ENCODE measurements around the gene MLPH.

Gene MLPH

DNA sequence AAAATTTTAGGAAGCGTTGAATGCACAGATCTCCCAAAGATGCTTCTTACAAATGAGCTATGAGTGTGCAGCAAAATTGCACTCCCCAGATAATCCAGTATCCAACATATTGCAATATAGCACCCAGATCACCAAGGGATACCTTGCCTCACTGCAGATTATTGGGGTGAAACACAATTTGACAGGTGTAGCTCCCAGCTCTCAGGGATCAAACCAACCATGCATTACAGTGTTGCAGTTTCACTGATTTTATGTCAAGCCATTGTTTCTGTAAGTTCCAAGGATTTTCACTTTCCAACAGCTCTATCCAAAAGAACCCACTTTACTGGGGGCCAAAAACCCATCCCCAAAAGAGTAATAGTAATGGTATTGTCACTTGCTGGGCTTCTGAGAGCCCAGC lies 68.5 kb downstream of the MLPH start:
- H3K27me3 ChIP-seq (ENCODE audit: control insufficient read depth in 1 of 2, insufficient read depth in 2 of 2, low read length in 2 of 2): no peaks in the 10 kb centered on the region
- peaks cover 5% of the 10 kb centered on the region for H3K9me3 ChIP-seq (ENCODE audit: low read length)
- peaks cover 14% of the 10 kb centered on the region for H3K4me1 ChIP-seq (ENCODE audit: insufficient read depth, low read length)
- H3K27ac ChIP-seq (ENCODE audit: low read depth, low read length): no peak overlapping the region
- H3K36me3 ChIP-seq (ENCODE audit: insufficient read depth, low read length): no peaks in the 10 kb centered on the region
- H3K9ac ChIP-seq (ENCODE audit: low read length): no peak overlapping the region
- no peak overlapping the region for H3K4me3 ChIP-seq (ENCODE audit: low read depth in 1 of 2, low read length in 2 of 2)

DNA sequence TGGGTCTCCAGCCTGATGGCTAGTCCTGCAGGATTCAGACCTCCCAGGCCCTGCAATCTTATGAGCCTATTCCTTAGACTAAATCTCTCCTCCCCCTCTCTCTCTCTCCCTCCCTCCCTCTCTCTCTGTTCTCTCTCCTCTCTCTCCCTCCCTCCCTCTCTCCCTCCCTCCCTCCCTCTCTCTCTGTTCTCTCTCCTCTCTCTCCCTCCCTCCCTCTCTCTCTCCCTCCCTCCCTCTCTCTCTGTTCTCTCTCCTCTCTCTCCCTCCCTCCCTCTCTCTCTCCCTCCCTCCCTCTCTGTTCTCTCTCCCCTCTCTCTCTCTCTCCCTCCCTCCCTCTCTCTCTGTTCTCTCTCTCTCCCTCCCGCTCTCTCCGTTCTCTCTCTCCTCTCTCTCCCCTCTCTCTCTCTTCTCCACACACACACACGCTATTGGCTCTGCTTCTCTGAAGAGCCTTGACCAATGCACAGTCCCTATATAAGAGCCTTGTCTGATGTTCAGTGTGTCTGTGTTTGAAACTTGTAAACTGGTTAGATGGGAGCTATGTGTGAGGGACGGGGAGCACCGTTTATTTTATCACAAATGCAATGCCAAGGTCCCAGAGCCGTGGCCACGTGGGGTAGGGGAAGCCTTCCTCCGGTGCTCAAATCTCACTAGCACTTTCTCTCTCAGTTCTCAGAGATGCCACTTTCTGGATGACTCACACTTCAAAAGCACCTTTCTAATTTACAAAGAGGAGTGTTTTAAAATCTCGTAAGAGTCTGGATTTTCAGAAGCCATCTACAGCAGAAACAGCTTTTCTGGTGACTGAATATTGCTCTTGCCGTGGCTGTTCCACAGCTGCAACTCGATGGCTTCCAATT lies 70.0 kb downstream of the MLPH start:
- Histone ChIP-seq H3K9ac (ENCODE audit: low read length) (no peak overlapping the region), H3K36me3 (ENCODE audit: insufficient read depth, low read length) (no peaks in the 10 kb centered on the region), H3K27me3 (ENCODE audit: control insufficient read depth in 1 of 2, insufficient read depth in 2 of 2, low read length in 2 of 2) (no peaks in the 10 kb centered on the region), H3K4me3 (ENCODE audit: low read depth in 1 of 2, low read length in 2 of 2) (no peak overlapping the region), H3K4me1 (ENCODE audit: insufficient read depth, low read length) (peaks cover 14% of the 10 kb centered on the region), H3K27ac (ENCODE audit: low read depth, low read length) (no peak overlapping the region), H3K9me3 (ENCODE audit: low read length) (peaks cover 5% of the 10 kb centered on the region)

DNA sequence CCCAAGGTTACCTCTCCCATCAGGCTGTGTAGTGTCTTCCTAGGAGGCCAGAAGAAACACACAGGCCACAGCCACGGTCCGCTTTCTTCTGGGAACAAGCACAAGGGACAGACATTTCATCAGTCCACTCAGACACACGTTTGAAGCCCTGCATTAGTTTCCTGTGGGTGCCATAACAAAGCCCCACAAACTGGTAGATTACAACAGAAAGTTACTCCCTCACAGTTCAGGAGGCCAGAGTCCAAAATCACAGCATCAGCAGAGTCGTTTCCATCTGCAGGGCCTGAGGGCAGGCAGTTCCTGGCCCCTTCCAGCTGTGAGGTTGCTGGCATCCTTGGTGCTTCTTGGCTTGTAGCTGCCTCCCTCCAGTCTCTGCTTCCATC lies 70.6 kb downstream of the MLPH start:
- Histone ChIP-seq H3K36me3 (ENCODE audit: insufficient read depth, low read length) (no peaks in the 10 kb centered on the region), H3K9me3 (ENCODE audit: low read length) (peaks cover 5% of the 10 kb centered on the region), H3K27me3 (ENCODE audit: control insufficient read depth in 1 of 2, insufficient read depth in 2 of 2, low read length in 2 of 2) (no peaks in the 10 kb centered on the region), H3K9ac (ENCODE audit: low read length) (no peak overlapping the region), H3K4me3 (ENCODE audit: low read depth in 1 of 2, low read length in 2 of 2) (no peak overlapping the region), H3K27ac (ENCODE audit: low read depth, low read length) (no peak overlapping the region), H3K4me1 (ENCODE audit: insufficient read depth, low read length) (peaks cover 14% of the 10 kb centered on the region)

DNA sequence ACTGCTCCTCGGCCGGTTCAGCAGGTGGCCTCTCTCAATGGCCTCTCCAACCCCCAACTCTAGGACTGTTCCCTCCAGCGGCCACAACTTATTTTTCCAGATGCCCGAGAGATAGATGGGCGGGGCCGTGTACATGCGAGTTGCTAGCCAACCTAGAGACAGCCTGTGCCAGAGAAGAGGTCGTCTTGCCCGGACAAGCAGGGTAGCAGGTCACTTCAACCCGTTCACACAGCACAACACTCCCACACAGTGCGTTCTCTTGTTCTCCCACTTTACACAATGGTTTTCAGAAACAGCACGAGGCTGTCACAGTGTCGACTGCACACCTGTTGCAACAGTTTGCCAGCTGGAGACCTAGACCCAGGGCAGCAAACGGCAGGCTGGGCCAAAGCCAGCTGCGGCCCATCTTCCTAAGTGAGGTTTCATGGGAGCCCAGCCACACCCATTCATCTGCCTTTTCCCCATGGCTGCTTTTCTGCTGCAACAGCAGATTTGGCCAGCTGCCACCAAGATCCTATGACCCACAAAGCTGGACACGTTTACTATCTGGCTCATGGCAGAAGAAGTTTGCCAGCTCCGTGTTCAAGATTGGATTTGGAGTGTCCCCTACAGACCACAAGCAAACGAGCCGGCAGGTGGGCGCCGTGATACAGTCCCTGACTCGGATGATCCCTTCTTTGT lies 72.0 kb downstream of the MLPH start:
- H3K9ac ChIP-seq (ENCODE audit: low read length): no peak overlapping the region
- no peak overlapping the region for H3K4me3 ChIP-seq (ENCODE audit: low read depth in 1 of 2, low read length in 2 of 2)
- H3K27ac ChIP-seq (ENCODE audit: low read depth, low read length): no peak overlapping the region

DNA sequence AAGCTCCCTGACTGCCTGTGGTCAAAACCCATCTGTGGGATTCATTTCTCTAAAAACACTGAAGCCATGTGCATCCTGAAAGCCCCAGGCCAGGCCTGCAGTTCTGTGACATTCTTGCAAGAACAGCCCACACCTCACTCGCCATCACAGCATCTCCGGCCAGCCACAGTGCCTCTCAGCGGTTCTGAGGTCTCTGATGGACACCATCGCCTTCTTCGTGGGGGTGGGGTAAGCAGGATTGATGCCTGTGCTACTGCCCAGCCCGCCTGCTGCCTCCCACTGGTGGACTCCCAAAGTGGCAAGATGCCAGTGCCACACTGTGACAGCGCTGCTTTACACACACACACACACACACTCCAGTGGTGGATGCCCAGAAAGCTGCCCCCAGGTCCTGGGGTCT lies 74.2 kb downstream of the MLPH start:
- no peaks in the 10 kb centered on the region for H3K9me3 ChIP-seq (ENCODE audit: low read length)
- no peaks in the 10 kb centered on the region for H3K36me3 ChIP-seq (ENCODE audit: insufficient read depth, low read length)
- no peak overlapping the region for H3K4me3 ChIP-seq (ENCODE audit: low read depth in 1 of 2, low read length in 2 of 2)
- H3K27me3 ChIP-seq (ENCODE audit: control insufficient read depth in 1 of 2, insufficient read depth in 2 of 2, low read length in 2 of 2): peaks cover 0 to 13% of the 10 kb centered on the region in 2 donors
- peaks cover 14% of the 10 kb centered on the region for H3K4me1 ChIP-seq (ENCODE audit: insufficient read depth, low read length)
- H3K9ac ChIP-seq (ENCODE audit: low read length): no peak overlapping the region
- no peak overlapping the region for H3K27ac ChIP-seq (ENCODE audit: low read depth, low read length)

More for the DNA sequence above, 72.0 kb downstream of the MLPH start:
- Histone ChIP-seq H3K9me3 (ENCODE audit: low read length) (peaks cover 5% of the 10 kb centered on the region), H3K27me3 (ENCODE audit: control insufficient read depth in 1 of 2, insufficient read depth in 2 of 2, low read length in 2 of 2) (peaks cover 0 to 2% of the 10 kb centered on the region in 2 donors), H3K4me1 (ENCODE audit: insufficient read depth, low read length) (peaks cover 14% of the 10 kb centered on the region), H3K36me3 (ENCODE audit: insufficient read depth, low read length) (no peaks in the 10 kb centered on the region)

DNA sequence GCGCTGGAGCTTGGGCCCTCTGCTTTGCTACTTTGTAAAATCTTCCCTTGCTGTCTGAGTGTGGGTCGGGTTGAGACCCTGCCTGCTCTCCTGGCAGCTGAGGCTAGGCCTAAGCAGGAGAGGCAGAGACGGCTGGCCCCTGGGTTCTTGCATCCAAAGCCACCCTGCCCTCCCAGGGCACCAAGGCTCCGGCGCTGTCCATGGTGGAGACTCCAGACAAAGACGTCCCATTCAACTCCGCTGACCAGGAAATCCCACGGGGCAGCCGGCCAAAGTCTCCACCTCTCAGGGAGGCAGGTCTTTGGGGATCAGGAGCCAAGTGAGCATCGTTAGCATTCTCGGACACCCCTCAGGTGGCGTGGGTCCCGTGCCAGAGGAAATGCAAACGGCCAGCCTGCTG lies 76.8 kb downstream of the MLPH start:
- no peaks in the 10 kb centered on the region for H3K36me3 ChIP-seq (ENCODE audit: insufficient read depth, low read length)
- H3K4me1 ChIP-seq (ENCODE audit: insufficient read depth, low read length): peaks cover 11% of the 10 kb centered on the region
- H3K4me3 ChIP-seq (ENCODE audit: low read depth in 1 of 2, low read length in 2 of 2): no peak overlapping the region
- peaks cover 0 to 13% of the 10 kb centered on the region in 2 donors for H3K27me3 ChIP-seq (ENCODE audit: control insufficient read depth in 1 of 2, insufficient read depth in 2 of 2, low read length in 2 of 2)
- no peak overlapping the region for H3K9ac ChIP-seq (ENCODE audit: low read length)
- H3K9me3 ChIP-seq (ENCODE audit: low read length): no peaks in the 10 kb centered on the region
- no peak overlapping the region for H3K27ac ChIP-seq (ENCODE audit: low read depth, low read length)

DNA sequence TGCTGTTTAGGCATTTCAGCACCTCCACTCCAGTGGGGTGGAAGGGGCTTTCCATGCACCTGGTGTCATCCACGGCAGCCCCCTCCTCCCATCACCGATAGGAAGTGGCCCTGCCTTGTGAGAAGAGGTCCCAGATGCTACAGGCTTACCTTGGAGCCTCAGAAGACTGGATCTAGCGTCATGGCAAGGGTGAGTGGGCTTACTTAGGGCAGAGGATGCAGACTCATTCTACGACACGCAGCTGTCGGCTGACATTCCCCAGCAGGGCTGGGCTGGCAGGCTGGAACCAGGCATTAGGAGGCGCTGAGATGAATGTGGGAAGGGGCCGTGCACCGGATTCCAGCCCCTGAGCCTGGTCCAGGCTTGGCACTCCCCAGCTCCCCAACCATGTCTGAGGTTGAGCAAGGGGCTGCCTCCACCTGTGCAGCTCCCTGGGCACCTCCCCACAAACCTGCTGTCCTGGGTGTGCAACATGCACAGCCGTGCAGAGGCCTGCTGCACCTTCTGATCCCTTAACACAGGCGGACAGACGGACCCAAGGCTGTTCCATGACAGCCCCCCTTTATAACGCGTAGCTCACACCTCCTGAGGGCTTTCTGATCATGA lies 77.6 kb downstream of the MLPH start:
- Histone ChIP-seq H3K36me3 (ENCODE audit: insufficient read depth, low read length) (no peaks in the 10 kb centered on the region), H3K9me3 (ENCODE audit: low read length) (no peaks in the 10 kb centered on the region), H3K27me3 (ENCODE audit: control insufficient read depth in 1 of 2, insufficient read depth in 2 of 2, low read length in 2 of 2) (peaks cover 0 to 13% of the 10 kb centered on the region in 2 donors), H3K9ac (ENCODE audit: low read length) (no peak overlapping the region), H3K27ac (ENCODE audit: low read depth, low read length) (no peak overlapping the region), H3K4me3 (ENCODE audit: low read depth in 1 of 2, low read length in 2 of 2) (no peak overlapping the region), H3K4me1 (ENCODE audit: insufficient read depth, low read length) (peaks cover 2% of the 10 kb centered on the region)

GRCh38 chr2:237565974-237566373 lies 78.9 kb downstream of the MLPH start:
- Histone ChIP-seq H3K9me3 (ENCODE audit: low read length) (no peaks in the 10 kb centered on the region), H3K9ac (ENCODE audit: low read length) (no peak overlapping the region), H3K27me3 (ENCODE audit: control insufficient read depth in 1 of 2, insufficient read depth in 2 of 2, low read length in 2 of 2) (peaks cover 0 to 13% of the 10 kb centered on the region in 2 donors), H3K4me3 (ENCODE audit: low read depth in 1 of 2, low read length in 2 of 2) (no peak overlapping the region), H3K4me1 (ENCODE audit: insufficient read depth, low read length) (no peaks in the 10 kb centered on the region), H3K27ac (ENCODE audit: low read depth, low read length) (no peak overlapping the region), H3K36me3 (ENCODE audit: insufficient read depth, low read length) (no peaks in the 10 kb centered on the region)

DNA sequence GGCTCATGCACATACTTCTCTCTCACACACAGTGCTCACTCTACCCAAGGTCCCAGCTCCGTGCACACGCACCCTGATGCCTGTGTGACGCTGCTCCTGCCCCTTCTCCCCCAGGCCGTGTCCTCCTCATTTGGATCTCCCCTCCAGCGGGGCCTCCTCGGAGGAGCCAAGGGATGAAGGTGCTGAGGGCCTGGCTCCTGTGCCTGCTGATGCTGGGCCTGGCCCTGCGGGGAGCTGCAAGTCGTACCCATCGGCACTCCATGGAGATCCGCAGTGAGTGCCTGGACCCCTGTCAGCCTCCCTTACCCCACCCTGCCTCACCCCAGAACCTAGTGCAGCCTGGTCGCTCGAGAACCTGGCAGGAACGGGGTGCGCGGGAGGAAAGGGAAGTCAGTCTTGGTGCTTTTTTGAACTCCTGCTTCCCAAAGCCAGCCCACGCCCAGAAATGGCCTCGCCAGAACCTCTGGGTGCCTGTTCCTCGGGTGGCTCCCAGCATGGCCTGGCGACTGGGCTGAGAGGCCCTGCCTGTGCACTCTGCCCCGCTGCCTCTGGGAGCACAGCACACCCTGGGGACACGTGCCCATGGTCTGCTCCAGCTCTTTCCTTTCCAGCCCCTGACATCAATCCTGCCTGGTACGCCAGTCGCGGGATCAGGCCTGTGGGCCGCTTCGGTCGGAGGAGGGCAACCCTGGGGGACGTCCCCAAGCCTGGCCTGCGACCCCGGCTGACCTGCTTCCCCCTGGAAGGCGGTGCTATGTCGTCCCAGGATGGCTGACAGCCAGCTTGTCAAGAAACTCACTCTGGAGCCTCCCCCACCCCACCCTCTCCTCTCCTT lies 79.6 kb downstream of the MLPH start, which contains the start of gene PRLH:
PRLH (plus strand) TSS at position 174 of the 835 bp plus-strand sequence; CDS start at position 174, 0 bp downstream.
- Histone ChIP-seq H3K9me3 (ENCODE audit: low read length) (no peaks in the 10 kb centered on the region), H3K36me3 (ENCODE audit: insufficient read depth, low read length) (no peaks in the 10 kb centered on the region), H3K27me3 (ENCODE audit: control insufficient read depth in 1 of 2, insufficient read depth in 2 of 2, low read length in 2 of 2) (peaks cover 0 to 13% of the 10 kb centered on the region in 2 donors), H3K4me3 (ENCODE audit: low read depth in 1 of 2, low read length in 2 of 2) (no peak within 1 kb of the TSS), H3K4me1 (ENCODE audit: insufficient read depth, low read length) (peaks cover 1% of the 10 kb centered on the region), H3K27ac (ENCODE audit: low read depth, low read length) (no peak within 1 kb of the TSS), H3K9ac (ENCODE audit: low read length) (no peak within 1 kb of the TSS)

DNA sequence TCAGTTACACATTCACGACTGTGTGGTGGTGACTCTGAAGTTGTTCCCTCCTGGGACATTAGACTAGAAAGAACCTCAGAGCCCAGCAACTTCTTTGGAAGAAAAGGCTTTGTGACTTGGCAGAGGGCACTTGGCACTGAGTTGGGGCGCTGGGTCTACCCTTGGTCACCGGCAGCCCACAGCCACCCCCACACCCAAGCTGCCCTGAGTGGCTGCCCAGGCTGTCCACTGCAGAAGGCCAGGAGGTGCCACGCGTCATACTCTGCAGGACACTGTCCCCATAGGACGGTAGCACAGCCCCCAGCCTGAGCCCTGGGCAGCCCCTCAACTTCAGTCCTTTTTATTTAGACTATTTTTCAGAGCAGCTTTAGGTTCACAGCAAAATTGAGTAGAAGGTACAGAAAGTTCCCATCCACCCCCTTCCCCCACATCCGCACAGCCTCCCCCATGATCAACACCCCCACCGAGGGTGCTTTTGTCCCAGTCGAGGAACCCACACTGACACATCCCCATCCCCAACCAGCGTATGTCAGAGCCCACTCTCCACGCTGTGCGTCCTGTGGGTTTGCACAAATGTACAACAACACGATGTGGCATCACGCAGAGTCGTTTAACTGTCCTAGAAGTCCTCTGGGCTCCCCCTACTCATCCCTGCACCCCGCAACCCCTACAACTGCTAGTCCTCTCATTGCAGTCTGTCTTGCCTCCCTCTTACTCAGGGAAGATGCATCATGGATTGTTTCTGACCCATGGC lies 80.4 kb downstream of the MLPH start:
- no peak overlapping the region for H3K4me3 ChIP-seq (ENCODE audit: low read depth in 1 of 2, low read length in 2 of 2)
- H3K36me3 ChIP-seq (ENCODE audit: insufficient read depth, low read length): no peaks in the 10 kb centered on the region
- no peaks in the 10 kb centered on the region for H3K9me3 ChIP-seq (ENCODE audit: low read length)
- peaks cover 0 to 13% of the 10 kb centered on the region in 2 donors for H3K27me3 ChIP-seq (ENCODE audit: control insufficient read depth in 1 of 2, insufficient read depth in 2 of 2, low read length in 2 of 2)
- no peak overlapping the region for H3K27ac ChIP-seq (ENCODE audit: low read depth, low read length)
- H3K9ac ChIP-seq (ENCODE audit: low read length): no peak overlapping the region
- H3K4me1 ChIP-seq (ENCODE audit: insufficient read depth, low read length): peaks cover 9% of the 10 kb centered on the region

All from muscle layer of colon (tissue), 2 donors.